C4-2B (cell line): ENCODE measurements around the gene CCDC177.

Experiments used
- H3K27ac ChIP-seq: fragments of 450-650 bp; 2 replicates; pipeline ENCODE4 v1.5.1; 2017
- ZFX ChIP-seq: fragments of 450-650 bp; IDR thresholded peaks from 2 replicates; pipeline ENCODE4 v1.6.1; 2017
- TF ChIP-seq, protein P1 (sequence below): fragments of 450-650 bp; conservative IDR thresholded peaks from 2 replicates; pipeline ENCODE4 v1.5.1; 2017; ENCODE audit warnings: mild to moderate bottlenecking

CCDC177 gene

DNA sequence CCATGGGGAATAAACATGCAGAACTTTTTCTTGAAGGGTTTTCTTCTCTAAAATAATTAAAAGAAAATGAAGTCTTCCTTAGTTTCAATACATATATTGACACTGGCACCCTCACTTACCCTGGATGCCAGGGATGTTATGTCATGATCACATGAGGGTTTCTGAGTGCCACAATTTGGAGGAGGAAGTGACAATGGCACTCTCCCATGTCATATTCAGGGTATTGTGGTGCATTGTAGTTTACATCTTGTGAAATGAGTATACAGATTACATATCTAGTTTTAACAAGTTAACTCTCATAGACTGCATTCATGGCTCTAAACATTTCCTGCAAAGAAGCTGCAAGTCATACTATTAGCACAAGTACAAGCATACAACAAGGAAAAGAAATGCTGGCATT is 37.7 kb downstream of the CCDC177 start:
- TF ChIP-seq ZFX, result no peak
- TF ChIP-seq, protein P1, sequence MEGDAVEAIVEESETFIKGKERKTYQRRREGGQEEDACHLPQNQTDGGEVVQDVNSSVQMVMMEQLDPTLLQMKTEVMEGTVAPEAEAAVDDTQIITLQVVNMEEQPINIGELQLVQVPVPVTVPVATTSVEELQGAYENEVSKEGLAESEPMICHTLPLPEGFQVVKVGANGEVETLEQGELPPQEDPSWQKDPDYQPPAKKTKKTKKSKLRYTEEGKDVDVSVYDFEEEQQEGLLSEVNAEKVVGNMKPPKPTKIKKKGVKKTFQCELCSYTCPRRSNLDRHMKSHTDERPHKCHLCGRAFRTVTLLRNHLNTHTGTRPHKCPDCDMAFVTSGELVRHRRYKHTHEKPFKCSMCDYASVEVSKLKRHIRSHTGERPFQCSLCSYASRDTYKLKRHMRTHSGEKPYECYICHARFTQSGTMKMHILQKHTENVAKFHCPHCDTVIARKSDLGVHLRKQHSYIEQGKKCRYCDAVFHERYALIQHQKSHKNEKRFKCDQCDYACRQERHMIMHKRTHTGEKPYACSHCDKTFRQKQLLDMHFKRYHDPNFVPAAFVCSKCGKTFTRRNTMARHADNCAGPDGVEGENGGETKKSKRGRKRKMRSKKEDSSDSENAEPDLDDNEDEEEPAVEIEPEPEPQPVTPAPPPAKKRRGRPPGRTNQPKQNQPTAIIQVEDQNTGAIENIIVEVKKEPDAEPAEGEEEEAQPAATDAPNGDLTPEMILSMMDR, result no peak
- no peak overlapping the region for H3K27ac ChIP-seq

GRCh38 chr14:69535230-69535848 is 39.3 kb downstream of the CCDC177 start:
- H3K27ac ChIP-seq, result no peak overlapping the region
- no peak for TF ChIP-seq ZFX
- TF ChIP-seq, protein P1, result peak; percentile 92

DNA sequence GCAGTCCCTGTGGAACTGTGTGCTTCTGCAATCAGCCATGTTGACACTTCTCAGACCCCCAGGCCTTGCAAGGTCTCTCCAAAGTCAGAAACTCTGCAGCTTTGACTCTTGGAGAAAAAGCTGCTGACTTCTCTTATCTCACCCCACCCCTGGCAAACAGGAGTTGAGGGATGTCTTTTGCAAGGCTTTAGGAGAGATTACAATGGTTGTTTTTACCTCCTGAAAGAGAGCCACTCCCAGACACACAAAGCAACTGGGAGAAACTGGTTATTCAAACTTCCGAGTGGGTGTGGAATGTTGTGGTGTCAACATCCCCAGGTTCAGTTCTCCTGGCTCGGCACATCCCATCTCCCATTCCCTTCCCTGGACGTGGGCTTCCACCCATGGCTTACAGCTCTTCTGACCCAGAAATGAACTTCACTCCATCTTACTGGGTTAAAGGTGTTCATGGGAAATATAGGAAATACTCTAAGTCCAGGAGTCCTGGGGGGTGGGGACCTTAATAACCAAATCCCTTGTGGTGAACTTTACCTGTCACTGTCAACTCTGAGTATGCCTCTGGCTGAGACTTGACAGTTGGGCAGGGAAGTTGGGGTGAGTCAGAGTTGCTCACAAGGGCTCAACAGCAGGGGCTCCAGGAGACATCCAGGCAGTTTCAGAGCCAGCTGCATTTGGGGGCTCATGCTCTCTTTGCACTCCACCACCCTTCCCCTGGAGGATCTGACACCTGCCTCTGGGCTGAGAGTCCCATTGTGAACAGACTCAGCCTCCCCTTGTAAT is 41.9 kb downstream of the CCDC177 start:
- TF ChIP-seq, protein P1, result no peak
- no peak for TF ChIP-seq ZFX
- peak overlapping the region; percentile 36 for H3K27ac ChIP-seq

GRCh38 chr14:69531135-69531534 is 43.5 kb downstream of the CCDC177 start:
- H3K27ac ChIP-seq, result peak overlapping the region; percentile 61
- TF ChIP-seq, protein P1, result no peak
- no peak for TF ChIP-seq ZFX

DNA sequence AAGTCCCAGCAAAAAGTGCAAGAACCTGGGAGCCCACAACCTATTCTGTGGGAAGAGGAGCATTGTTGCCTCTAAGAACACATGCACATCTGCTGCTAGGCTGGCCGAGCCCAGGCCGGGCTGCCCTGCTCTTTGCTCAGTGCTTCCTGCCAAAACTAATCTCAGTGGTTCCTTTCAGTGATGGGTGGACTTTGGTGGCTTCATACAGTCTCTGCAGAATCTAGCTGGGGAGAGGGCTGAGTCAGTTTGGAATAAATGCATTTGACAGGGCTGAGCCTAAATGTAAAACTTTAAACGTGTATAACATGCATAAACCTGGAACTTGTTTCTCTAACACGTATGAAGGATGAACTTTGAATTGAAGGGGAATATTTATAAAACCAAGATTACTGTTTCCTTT is 44.6 kb downstream of the CCDC177 start:
- no peak for TF ChIP-seq ZFX
- TF ChIP-seq, protein P1, result no peak
- peak overlapping the region; percentile 15; the same call in 1 of the 2 replicates for H3K27ac ChIP-seq

DNA sequence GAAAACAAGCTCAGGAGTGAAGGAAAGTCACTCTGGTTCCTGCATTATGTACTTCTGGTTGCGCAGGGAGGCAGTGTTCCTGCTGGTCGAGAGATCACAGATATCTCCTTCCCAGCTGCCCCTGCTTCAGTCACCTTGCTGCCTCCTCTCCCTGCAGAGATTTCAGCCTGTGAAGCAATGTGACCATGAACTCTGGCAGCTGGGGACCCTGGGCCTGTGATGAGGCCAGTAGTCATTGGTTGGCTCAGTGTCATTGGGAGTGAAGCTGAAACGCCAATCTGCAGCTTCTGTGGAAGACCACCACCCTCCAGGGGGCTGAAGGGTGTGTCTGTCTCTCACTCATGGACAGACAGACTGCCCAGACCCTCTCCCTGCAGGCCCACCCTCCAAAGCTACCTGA is 45.1 kb downstream of the CCDC177 start:
- H3K27ac ChIP-seq, result peak overlapping the region; percentile 15; the same call in 1 of the 2 replicates
- no peak for TF ChIP-seq ZFX
- TF ChIP-seq, protein P1, result no peak

GRCh38 chr14:69528930-69529329 is 45.7 kb downstream of the CCDC177 start:
- H3K27ac ChIP-seq, result no peak overlapping the region; the same call in 1 of the 2 replicates
- TF ChIP-seq, protein P1, result no peak
- TF ChIP-seq ZFX, result no peak
